Activated CD8-positive, alpha-beta T cell treated with anti-CD3 and anti-CD28 coated beads for 36 hours (primary cell): Measurements from ENCODE around the gene KLHL25. TPM values are rescaled to one million over a fixed set of nuclear protein-coding genes. Genes with fewer than 3 reads are reported as not detected.
"Not testable (repeated sequence)": the region's sequence is repeated elsewhere in the genome, so short reads cannot be mapped to it uniquely, and the experiment has no call there.

ENCODE experiments used
- ATAC-seq: fragments of 200-7000 bp; cut with Tn5 transposase; one replicate; pipeline ENCODE4 v1.10.0; 2021; ENCODE audit warnings: mild to moderate bottlenecking, moderate library complexity
- CTCF ChIA-PET: fragments of 350-600 bp; sonication (Branson Sonifier 250); formaldehyde crosslinking; loops from one replicate; lab custom pipeline; 2021; ENCODE audit warnings: antibody characterized with exemption; lab: Charles Lee
- POLR2A ChIA-PET: fragments of 350-600 bp; sonication (Branson Sonifier 250); formaldehyde crosslinking; loops from one replicate; lab custom pipeline; 2021; ENCODE audit warnings: antibody characterized with exemption; lab: Charles Lee
- DNase-seq: peaks from one replicate; pipeline ENCODE4 v3.0.0-alpha.2; 2020
- H3K27ac Mint-ChIP-seq: one replicate; pipeline ENCODE4 v1.8.0; 2021; ENCODE audit warnings: mild to moderate bottlenecking, mixed read lengths
- H3K27me3 Mint-ChIP-seq: one replicate; pipeline ENCODE4 v1.8.0; 2021; ENCODE audit warnings: mixed read lengths
- H3K36me3 Mint-ChIP-seq: one replicate; pipeline ENCODE4 v1.8.0; 2021; ENCODE audit warnings: low read depth, mixed read lengths
- H3K4me1 Mint-ChIP-seq: one replicate; pipeline ENCODE4 v1.8.0; 2021; ENCODE audit warnings: low read depth, mixed read lengths
- H3K4me3 Mint-ChIP-seq: one replicate; pipeline ENCODE4 v1.8.0; 2021; ENCODE audit warnings: mild to moderate bottlenecking, moderate library complexity, mixed read lengths
- H3K9me3 Mint-ChIP-seq: one replicate; pipeline ENCODE4 v1.8.0; 2021; ENCODE audit warnings: mixed read lengths
- CTCF ChIP-seq: fragments of 200-600 bp; IDR thresholded peaks from one replicate; pipeline ENCODE4 v1.8.0; 2022; ENCODE audit warnings: antibody characterized with exemption, mild to moderate bottlenecking
- intact Hi-C: fragments of 100-400 bp; cut with micrococcal nuclease; formaldehyde crosslinking; loops from one replicate; pipeline ENCODE4 v1.10.0; 2022
- total RNA-seq, 2 experiments: library from RNA; stranded (reverse); gene quantifications; one replicate each; pipeline ENCODE4 v1.2.3, GENCODE V29; 2021

Gene KLHL25
- total RNA-seq, 2 experiments from 2014 or later = 2.9 to 3.3 TPM

GRCh38 chr15:85810075-85810474 lies 15.3 kb upstream of the KLHL25 start:
- CTCF ChIA-PET = no interaction called here

DNA sequence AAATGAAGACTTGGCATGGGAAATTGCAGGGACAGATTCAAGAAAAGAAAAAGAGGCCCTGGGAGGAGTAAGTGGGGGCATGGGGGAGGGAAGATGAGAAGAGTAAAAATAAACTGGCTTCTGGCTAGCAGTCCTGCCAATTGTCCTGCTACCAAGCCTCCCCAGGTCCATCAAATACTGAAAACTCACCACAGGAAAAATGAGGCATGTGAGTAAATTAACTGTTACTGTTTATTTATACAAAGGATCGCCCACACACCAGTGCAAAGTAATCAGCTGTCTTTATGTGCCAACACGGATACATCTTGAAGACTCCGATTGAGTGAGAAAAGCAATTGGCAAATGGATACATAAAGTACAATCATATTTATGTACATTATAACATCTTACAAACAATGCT lies 10.7 kb upstream of the KLHL25 start:
- Mint-ChIP-seq H3K9me3 (no peaks in the 10 kb centered on the region), H3K4me1 (no peaks in the 10 kb centered on the region), H3K4me3 (no peak overlapping the region), H3K27me3 (peaks cover 2% of the 10 kb centered on the region), H3K27ac (no peak overlapping the region), H3K36me3 (no peaks in the 10 kb centered on the region)
- ATAC-seq (no peak), DNase-seq (no peak)
- TF ChIP-seq CTCF = no peak
- intact Hi-C loops = no loop called here
- CTCF ChIA-PET = no interaction called here
- POLR2A ChIA-PET = no interaction called here

More at GRCh38 chr15:85810075-85810474, 15.3 kb upstream of the KLHL25 start:
- no peaks in the 10 kb centered on the region for H3K27me3 Mint-ChIP-seq
- H3K9me3 Mint-ChIP-seq = no peaks in the 10 kb centered on the region
- POLR2A ChIA-PET = interaction anchor here (0.6 kb wide), 1 partner anchor 10 kb away, joined by 3 read pairs; no protein-coding TSS in a partner anchor
- peaks cover 5% of the 10 kb centered on the region for H3K4me1 Mint-ChIP-seq
- no peaks in the 10 kb centered on the region for H3K36me3 Mint-ChIP-seq
- ATAC-seq (no peak), DNase-seq (no peak)
- TF ChIP-seq CTCF = no peak
- no peak overlapping the region for H3K4me3 Mint-ChIP-seq
- intact Hi-C loops = no loop called here
- H3K27ac Mint-ChIP-seq = no peak overlapping the region

GRCh38 chr15:85804481-85805170 lies 9.9 kb upstream of the KLHL25 start:
- Mint-ChIP-seq H3K4me1 (no peaks in the 10 kb centered on the region), H3K4me3 (no peak overlapping the region), H3K36me3 (no peaks in the 10 kb centered on the region), H3K9me3 (no peaks in the 10 kb centered on the region), H3K27me3 (peaks cover 2% of the 10 kb centered on the region), H3K27ac (no peak overlapping the region)
- DNase-seq (no peak), ATAC-seq (no peak)
- POLR2A ChIA-PET = no interaction called here
- no peak for TF ChIP-seq CTCF
- CTCF ChIA-PET = interaction anchor here (1.0 to 1.7 kb wide), 2 partner anchors 10 to 35 kb away, joined by 3 to 4 read pairs; partner anchors contain the start of gene KLHL25
- intact Hi-C loops = no loop called here

GRCh38 chr15:85802617-85803016 lies 7.9 kb upstream of the KLHL25 start:
- ATAC-seq, CTCF ChIA-PET, POLR2A ChIA-PET, DNase-seq, H3K27ac Mint-ChIP-seq, H3K4me1 Mint-ChIP-seq, intact Hi-C loops, H3K9me3 Mint-ChIP-seq, H3K27me3 Mint-ChIP-seq, H3K4me3 Mint-ChIP-seq, H3K36me3 Mint-ChIP-seq: not testable (repeated sequence)

DNA sequence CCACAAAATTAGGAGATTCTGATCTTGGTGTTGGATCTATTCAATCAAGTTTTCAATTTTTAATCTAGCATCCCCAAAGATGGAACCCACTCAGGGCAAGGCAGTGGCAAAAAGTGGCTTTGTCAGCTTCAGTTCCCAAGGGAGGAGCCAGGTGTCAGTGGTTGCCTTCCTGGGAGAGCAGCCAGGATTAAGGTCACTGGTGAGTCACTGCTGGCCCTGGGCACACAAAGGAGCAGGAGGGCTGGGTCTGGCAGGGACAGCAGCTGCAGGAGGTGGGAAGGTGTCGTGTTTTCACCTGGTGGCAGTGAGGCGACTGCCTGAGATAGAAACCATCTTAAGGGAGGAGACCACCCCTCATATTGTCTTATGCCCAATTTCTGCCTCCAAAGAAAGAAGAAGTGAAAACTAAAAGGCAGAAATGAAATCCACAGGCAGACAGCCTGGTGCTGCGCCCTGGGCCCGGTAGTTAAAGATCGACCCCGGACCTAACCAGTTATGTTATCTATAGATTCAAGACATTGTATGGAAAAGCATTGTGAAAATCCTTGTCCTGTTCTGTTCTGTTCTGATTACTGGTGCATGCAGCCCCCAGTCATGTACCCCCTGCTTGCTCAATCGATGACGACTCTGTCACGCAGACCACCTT lies 5.9 kb upstream of the KLHL25 start:
- TF ChIP-seq CTCF = no peak
- ChIA-PET POLR2A (interaction anchor here (0.5 to 0.6 kb wide), 2 partner anchors 10 to 42 kb away, joined by 3 to 7 read pairs; no protein-coding TSS in a partner anchor), CTCF (interaction anchor here (1.7 kb wide), 1 partner anchor 40 kb away, joined by 4 read pairs; no protein-coding TSS in a partner anchor)
- DNase-seq = no peak
- H3K4me1 Mint-ChIP-seq = peaks cover 6% of the 10 kb centered on the region
- H3K27me3 Mint-ChIP-seq = peaks cover 3% of the 10 kb centered on the region
- no peak overlapping the region for H3K4me3 Mint-ChIP-seq
- intact Hi-C loops = no loop called here
- ATAC-seq = no peak
- no peaks in the 10 kb centered on the region for H3K9me3 Mint-ChIP-seq
- no peak overlapping the region for H3K27ac Mint-ChIP-seq
- H3K36me3 Mint-ChIP-seq = no peaks in the 10 kb centered on the region

GRCh38 chr15:85796371-85796770 lies 1.6 kb upstream of the KLHL25 start:
- H3K27ac Mint-ChIP-seq, intact Hi-C loops, POLR2A ChIA-PET, H3K9me3 Mint-ChIP-seq, DNase-seq, H3K4me3 Mint-ChIP-seq, H3K36me3 Mint-ChIP-seq, ATAC-seq, H3K27me3 Mint-ChIP-seq: not testable (repeated sequence)
- H3K4me1 Mint-ChIP-seq = peaks cover 22% of the 10 kb centered on the region
- CTCF ChIA-PET = interaction anchor here (1.3 kb wide), 1 partner anchor 10 kb away, joined by 3 read pairs; no protein-coding TSS in a partner anchor
